22Rv1 (cell line): Measurements from ENCODE around the gene TTC13.

Source experiments
- H3K27ac ChIP-seq: fragments of 450-650 bp; 2 replicates; pipeline ENCODE4 v1.5.1; 2017
- ZFX ChIP-seq: fragments of 450-650 bp; IDR thresholded peaks from 2 replicates; pipeline ENCODE4 v1.6.1; 2017; ENCODE audit warnings: antibody characterized with exemption, borderline replicate concordance
- TF ChIP-seq, protein P1 (sequence below): fragments of 450-650 bp; IDR thresholded peaks from 2 replicates; pipeline ENCODE4 v1.5.1; 2017; ENCODE audit warnings: mild to moderate bottlenecking

TTC13 gene

DNA sequence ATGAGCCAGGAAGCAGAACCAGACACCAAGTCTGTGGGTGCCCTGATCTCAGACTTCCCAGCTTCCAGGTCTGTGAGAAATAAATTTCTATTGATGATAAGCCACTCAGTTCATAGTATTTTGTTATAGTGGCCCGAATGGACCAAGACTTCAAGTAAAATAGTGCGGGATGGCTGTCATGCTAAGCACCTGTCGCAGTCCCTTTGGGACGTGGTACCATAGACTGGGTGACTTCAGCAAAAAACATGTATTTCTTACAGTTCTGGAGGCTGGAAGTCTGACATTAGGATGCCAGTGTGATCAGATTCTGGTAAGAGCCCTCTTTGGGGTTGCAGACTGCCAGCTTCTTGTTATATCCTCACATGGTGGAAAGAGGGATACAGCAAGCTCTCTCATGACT is 107.7 kb downstream of the TTC13 start:
- no peak for TF ChIP-seq ZFX
- TF ChIP-seq, protein P1, sequence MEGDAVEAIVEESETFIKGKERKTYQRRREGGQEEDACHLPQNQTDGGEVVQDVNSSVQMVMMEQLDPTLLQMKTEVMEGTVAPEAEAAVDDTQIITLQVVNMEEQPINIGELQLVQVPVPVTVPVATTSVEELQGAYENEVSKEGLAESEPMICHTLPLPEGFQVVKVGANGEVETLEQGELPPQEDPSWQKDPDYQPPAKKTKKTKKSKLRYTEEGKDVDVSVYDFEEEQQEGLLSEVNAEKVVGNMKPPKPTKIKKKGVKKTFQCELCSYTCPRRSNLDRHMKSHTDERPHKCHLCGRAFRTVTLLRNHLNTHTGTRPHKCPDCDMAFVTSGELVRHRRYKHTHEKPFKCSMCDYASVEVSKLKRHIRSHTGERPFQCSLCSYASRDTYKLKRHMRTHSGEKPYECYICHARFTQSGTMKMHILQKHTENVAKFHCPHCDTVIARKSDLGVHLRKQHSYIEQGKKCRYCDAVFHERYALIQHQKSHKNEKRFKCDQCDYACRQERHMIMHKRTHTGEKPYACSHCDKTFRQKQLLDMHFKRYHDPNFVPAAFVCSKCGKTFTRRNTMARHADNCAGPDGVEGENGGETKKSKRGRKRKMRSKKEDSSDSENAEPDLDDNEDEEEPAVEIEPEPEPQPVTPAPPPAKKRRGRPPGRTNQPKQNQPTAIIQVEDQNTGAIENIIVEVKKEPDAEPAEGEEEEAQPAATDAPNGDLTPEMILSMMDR, result no peak
- H3K27ac ChIP-seq, result no peak overlapping the region

DNA sequence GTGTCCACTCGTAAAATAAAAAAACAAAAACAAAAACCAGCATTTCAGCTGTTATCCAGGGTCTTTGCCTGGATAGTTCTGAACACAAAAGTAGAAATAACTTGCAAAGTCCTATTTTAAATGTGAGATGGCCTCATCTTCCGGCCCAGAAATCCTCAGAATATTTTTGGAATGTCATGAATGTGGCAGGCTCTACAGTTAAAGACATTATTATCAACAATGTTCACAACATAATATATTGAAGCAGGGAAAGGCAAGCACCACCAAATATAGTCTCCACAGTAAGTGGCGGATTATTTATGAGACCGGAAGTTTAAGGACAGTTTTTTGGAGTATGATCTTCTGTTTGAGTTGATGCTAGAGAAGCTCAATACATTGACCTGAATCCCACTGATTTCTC is 109.2 kb downstream of the TTC13 start:
- H3K27ac ChIP-seq, result no peak overlapping the region
- no peak for TF ChIP-seq ZFX
- TF ChIP-seq, protein P1, result no peak

DNA sequence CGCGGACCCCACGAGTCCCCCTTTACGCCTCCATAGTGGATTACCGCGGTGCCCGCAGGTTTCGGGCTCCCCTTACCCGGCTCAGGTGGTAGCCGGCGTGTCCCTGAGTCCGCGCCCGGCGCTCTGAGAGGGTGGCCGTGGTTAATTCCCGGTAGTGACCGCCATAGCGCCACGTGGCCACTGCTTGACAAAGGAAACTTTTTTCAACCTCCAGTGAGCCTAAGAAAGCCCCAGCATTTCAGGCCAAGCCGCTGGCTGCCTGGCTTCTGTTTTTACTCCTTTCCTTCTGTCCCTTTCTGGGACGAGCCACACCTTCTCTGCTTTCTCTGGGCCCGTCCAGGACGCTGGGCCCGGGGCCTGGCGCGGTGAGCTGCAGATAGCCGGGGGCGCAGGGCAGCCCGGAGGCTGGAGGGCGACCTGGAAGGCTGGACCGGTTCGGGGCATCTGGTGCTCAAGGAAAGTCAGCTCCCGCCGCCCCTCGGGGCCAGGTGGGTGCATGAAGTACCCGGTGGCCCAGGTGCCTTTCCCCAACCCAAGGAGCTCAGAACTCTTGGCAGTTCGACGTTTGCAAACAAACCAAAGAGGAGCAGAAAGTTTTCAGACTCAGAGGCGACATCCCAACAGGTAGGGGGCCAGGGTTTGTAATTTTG is 109.8 kb downstream of the TTC13 start:
- peak overlapping the region; percentile 54 for H3K27ac ChIP-seq
- no peak for TF ChIP-seq ZFX
- TF ChIP-seq, protein P1, result no peak

DNA sequence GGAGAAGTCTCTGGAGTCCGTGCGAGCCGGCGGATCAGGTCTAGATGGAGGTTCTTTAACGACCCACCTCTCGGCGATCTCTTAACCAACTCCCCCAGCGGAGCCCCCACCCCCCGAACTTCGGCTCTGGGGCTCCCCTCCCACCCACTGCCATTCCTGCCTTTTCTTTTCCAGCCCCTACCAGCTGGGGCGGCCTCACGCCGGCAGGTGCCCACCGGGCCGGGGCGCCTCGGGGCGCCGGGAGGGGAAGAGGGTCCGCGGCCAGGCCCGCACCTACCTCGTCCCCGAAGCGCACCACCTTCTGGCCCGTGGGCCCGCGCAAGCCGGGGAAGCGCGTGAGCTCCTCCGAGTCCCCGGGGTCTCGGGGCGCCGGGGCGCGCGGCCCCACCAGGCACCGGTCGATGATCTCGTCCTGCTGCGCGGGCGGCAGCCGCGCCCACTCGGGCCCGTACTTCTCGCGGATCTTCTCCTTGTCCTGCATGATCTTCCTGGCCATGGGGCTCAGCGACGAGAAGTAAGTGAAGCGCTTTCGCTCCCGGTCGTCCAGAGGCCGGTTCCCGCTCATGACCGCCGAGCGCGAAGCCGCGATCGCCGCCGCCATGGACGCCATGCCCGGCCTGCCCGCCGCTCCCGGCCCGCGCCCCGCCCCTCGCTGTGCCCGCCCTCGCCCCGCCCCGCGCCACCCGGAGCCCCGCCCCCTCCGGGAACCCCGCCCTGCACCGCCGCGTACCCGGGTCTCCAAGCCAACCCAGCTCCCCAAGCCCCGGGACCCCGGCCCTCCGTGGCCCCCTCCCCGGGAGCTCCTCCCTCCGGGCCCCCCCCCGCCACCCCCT is 110.5 kb downstream of the TTC13 start, which contains the start of gene C1orf198:
Gene C1orf198, minus strand, starts transcription at position 619 of the 833 bp plus-strand sequence. Its CDS starts 9 bp downstream, at position 610.
- no peak for TF ChIP-seq ZFX
- TF ChIP-seq, protein P1, result no peak
- H3K27ac ChIP-seq, result peak within 1 kb of the TSS; percentile 54

DNA sequence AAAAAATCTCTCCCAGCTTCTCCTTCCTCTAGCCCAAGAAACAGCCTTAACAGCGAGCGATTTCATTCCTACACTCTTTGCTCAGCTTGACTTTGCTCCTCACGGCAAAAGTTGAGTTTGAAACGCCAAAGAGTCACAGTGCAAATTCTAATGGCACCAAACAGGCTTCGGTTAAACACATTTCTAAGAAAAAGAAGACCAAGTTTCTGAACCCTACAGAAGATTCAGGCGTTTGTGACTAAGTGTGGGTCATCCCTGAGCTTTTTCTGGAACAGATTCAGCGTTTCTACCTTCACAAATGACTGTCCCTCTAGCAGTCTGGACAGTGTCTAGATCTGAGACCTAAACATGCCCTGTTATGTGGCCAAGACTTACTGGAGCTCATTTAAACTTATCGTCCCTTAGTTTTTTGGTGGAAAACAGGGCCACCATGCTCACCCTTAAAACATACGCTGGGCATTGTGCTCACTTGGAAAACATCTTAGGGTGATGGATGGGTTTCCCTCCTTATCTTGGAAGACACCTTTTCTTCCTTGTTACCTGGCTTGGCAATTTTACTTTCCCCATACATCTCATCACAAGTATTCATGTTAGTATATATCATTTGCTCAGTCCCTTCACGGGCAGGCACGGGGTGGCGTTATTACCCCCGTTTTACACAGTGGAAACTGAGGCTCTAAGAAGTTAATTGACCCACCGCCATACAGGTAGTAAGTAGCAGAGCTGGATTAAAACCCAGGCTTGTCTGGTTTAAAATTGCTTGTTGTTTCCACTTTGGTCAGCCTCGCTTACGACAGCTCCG is 111.4 kb downstream of the TTC13 start:
- no peak overlapping the region for H3K27ac ChIP-seq
- TF ChIP-seq, protein P1, result no peak
- no peak for TF ChIP-seq ZFX

DNA sequence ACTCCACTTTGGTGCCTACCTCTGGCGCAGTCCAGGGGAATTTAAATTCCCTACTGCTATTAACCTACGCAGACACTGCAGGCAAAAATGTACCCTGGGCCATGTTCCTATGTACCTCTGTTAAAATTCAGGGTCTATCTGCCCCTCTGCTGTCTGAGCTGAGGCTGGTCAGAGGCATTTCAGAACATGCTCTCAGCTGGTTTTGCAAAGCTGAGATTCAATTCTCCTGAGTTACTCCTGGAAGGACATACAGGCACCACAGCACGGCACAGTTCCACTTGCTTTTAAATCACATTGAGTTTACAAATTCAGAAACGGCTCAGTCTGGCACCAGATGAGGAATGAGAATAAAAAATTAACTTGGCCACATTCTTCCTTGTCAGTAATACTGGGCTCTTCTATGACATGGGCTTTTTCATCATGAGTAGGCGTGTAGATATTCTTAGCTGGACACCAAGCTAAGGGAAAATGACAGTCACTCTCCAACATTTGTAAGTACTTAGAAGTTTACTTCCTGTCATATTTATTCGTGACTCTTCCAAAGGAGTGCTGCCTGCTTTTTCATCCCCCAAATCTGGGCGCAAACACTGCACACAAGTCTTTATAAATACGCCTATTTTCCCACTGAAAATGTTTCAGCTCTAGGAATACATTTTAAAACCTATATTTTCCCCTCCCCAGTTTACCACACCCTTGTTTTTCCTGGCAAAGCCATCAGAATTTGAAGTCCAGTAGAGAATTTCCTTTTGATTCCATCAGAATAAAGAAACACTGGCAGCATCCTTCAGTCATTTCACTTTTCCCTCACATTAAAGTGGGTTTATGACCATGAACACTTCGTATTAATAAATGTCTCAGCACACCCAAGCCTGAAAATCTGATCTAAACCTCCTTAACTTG is 112.2 kb downstream of the TTC13 start:
- TF ChIP-seq, protein P1, result no peak
- TF ChIP-seq ZFX, result no peak
- H3K27ac ChIP-seq, result no peak overlapping the region
